PC-3 (cell line): Measurements from ENCODE around the gene PTDSS2. TPM values are rescaled to one million over a fixed set of nuclear protein-coding genes. Genes with fewer than 3 reads are reported as not detected.

Experiments
- ATAC-seq: fragments of 200-7000 bp; cut with Tn5 transposase; 2 replicates; pipeline ENCODE4 v1.9.1; 2020; ENCODE audit warnings: mild to moderate bottlenecking, moderate library complexity
- BruUV-seq: library from RNA; stranded (reverse); fragments of 400-500 nt; replicated peaks from 2 replicates; lab custom pipeline; 2021; lab: Mats Ljungman, UMichigan
- CTCF ChIA-PET: fragments of 300-600 bp; sonication (Branson Sonifier 250); formaldehyde crosslinking; loops from one replicate; lab custom pipeline; 2022; ENCODE audit warnings: antibody characterized with exemption; lab: Charles Lee
- POLR2A ChIA-PET: fragments of 300-600 bp; sonication (Branson Sonifier 250); formaldehyde crosslinking; loops from one replicate; lab custom pipeline; 2022; ENCODE audit warnings: antibody characterized with exemption; ENCODE audit not compliant: unreplicated experiment; lab: Charles Lee
- DNase-seq: peaks from one replicate; pipeline ENCODE4 v3.0.0-alpha.2; 2015
- H2AFZ ChIP-seq: fragments of 300-600 bp; sonication (generic); 2 replicates; pipeline ENCODE4 v1.6.0; 2016; ENCODE audit warnings: antibody characterized with exemption, low read length
- H3F3A ChIP-seq: fragments of 300-600 bp; sonication (generic); one replicate; pipeline ENCODE4 v1.6.0; 2017; ENCODE audit warnings: antibody characterized with exemption, low read length, control low read depth, mild to moderate bottlenecking; ENCODE audit not compliant: unreplicated experiment
- H3K27ac ChIP-seq: fragments of 300-600 bp; sonication (generic); 2 replicates; pipeline ENCODE4 v1.5.1; 2016; ENCODE audit warnings: mild to moderate bottlenecking, low read length
- H3K27me3 ChIP-seq: fragments of 300-600 bp; sonication (generic); 2 replicates; pipeline ENCODE4 v1.6.1; 2016; ENCODE audit warnings: low read length, mixed read lengths
- H3K36me3 ChIP-seq: fragments of 300-600 bp; sonication (generic); 2 replicates; pipeline ENCODE4 v1.6.1; 2016; ENCODE audit warnings: low read depth, mixed run types, low read length, mixed read lengths
- H3K4me1 ChIP-seq: fragments of 300-600 bp; sonication (generic); 2 replicates; pipeline ENCODE4 v1.5.1; 2016; ENCODE audit warnings: low read length; ENCODE audit not compliant: insufficient read depth
- H3K4me2 ChIP-seq: fragments of 300-600 bp; sonication (generic); 2 replicates; pipeline ENCODE4 v1.6.0; 2016; ENCODE audit warnings: low read length
- H3K4me3 ChIP-seq: fragments of 300-600 bp; sonication (generic); 2 replicates; pipeline ENCODE4 v1.5.1; 2016; ENCODE audit warnings: mild to moderate bottlenecking, low read length, mixed read lengths
- H3K79me2 ChIP-seq: fragments of 300-600 bp; sonication (generic); 2 replicates; pipeline ENCODE4 v1.6.1; 2017; ENCODE audit warnings: low read length, mixed read lengths
- H3K9ac ChIP-seq: fragments of 300-600 bp; sonication (generic); 2 replicates; pipeline ENCODE4 v1.6.0; 2016; ENCODE audit warnings: mild to moderate bottlenecking, low read length
- H3K9me2 ChIP-seq: fragments of 300-600 bp; sonication (generic); replicated peaks from 2 replicates; pipeline ENCODE4 v1.6.1; 2016; ENCODE audit warnings: mixed run types, low read length, mixed read lengths
- H3K9me3 ChIP-seq: fragments of 300-600 bp; sonication (generic); 2 replicates; pipeline ENCODE4 v1.6.1; 2016; ENCODE audit warnings: low read length, mixed read lengths
- H4K20me1 ChIP-seq: fragments of 300-600 bp; sonication (generic); 2 replicates; pipeline ENCODE4 v1.6.1; 2016; ENCODE audit warnings: low read length, mixed read lengths
- CTCF ChIP-seq: fragments of 300-600 bp; sonication (generic); conservative IDR thresholded peaks from 2 replicates; pipeline ENCODE4 v1.5.1; 2017; ENCODE audit warnings: antibody characterized with exemption, low read depth, mild to moderate bottlenecking, low read length
- EZH2 ChIP-seq: fragments of 300-600 bp; sonication (generic); IDR thresholded peaks from one replicate; pipeline ENCODE4 v1.6.1; 2017; ENCODE audit warnings: antibody characterized with exemption, mild to moderate bottlenecking, low read length; ENCODE audit not compliant: unreplicated experiment
- EZH2phosphoT487 ChIP-seq: fragments of 300-600 bp; sonication (generic); IDR thresholded peaks from 2 replicates; pipeline ENCODE4 v1.6.1; 2018; ENCODE audit warnings: mild to moderate bottlenecking, antibody characterized with exemption, low read length, borderline replicate concordance
- intact Hi-C: fragments of 100-400 bp; cut with micrococcal nuclease; formaldehyde crosslinking; loops from 2 replicates; pipeline ENCODE4 v1.9.0; 2023
- total RNA-seq: library from RNA; depleted of rRNA; stranded (reverse); fragments of >200 nt; gene quantifications from 2 replicates; pipeline ENCODE4 v1.2.3, GENCODE V29; 2014

The PTDSS2 gene
- total RNA-seq, 1 experiment from 2014 or later, result 53.0 TPM

- no peak overlapping the region for H3K27ac ChIP-seq
- H3F3A ChIP-seq, result no peaks in the 10 kb centered on the region
- no peaks in the 10 kb centered on the region for H3K9me3 ChIP-seq
- DNase-seq, result no peak
- H3K4me2 ChIP-seq, result no peak overlapping the region
- POLR2A ChIA-PET, result no interaction called here
- peaks cover 4% of the 10 kb centered on the region; the same call in 1 of the 2 replicates for H4K20me1 ChIP-seq
- peaks cover 16% of the 10 kb centered on the region for H3K79me2 ChIP-seq
- intact Hi-C loops, result no loop called here
- TF ChIP-seq CTCF, result no peak
- TF ChIP-seq EZH2, result no peak
- no peak for TF ChIP-seq EZH2phosphoT487
- no TSS peak for BruUV-seq
- no peak overlapping the region for H3K9ac ChIP-seq
- no peaks in the 10 kb centered on the region for H3K36me3 ChIP-seq
- H3K9me2 ChIP-seq, result no peaks in the 10 kb centered on the region
- peaks cover 12% of the 10 kb centered on the region for H3K4me1 ChIP-seq
- CTCF ChIA-PET, result no interaction called here
- ATAC-seq, result no peak
- no peak overlapping the region for H2AFZ ChIP-seq
- H3K27me3 ChIP-seq, result no peaks in the 10 kb centered on the region
- no peak overlapping the region for H3K4me3 ChIP-seq
Observed at GRCh38 chr11:532527-532985, 82.5 kb downstream of the PTDSS2 start.

DNA sequence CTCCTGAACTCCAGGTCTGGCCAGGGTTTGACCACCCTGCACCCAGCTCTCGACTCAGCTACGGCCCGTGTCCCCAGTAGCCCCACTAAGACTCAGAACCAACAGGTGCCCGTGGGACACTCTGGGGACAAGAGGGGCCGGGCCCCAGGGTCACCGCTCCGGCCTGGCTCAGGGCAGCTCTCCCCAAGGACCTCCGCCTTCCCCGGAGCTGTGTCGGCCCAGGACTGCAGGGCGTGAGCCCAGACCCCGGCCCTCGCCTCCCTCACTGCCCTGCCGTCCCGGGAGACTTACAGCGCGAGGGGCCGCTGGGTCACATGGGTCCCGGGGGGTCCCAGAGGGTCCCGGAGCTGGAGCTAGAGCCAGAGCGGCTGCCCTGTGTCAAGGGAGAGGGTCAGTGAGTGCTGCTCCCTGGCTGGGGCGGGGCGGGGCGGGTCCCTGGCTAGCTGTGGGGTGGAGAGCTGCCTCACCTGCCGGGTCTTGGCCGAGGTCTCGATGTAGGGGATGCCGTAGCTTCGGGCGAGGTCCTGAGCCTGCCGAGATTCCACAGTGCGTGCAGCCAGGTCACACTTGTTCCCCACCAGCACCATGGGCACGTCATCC, 83.0 kb downstream of the PTDSS2 start:
- Histone ChIP-seq H3K36me3 (no peaks in the 10 kb centered on the region), H3K4me3 (no peak overlapping the region), H2AFZ (no peak overlapping the region), H3K9me3 (no peaks in the 10 kb centered on the region), H3K4me1 (peaks cover 17% of the 10 kb centered on the region), H3F3A (no peaks in the 10 kb centered on the region), H3K4me2 (no peak overlapping the region), H3K27ac (no peak overlapping the region), H3K79me2 (peaks cover 16% of the 10 kb centered on the region), H4K20me1 (peaks cover 4% of the 10 kb centered on the region; the same call in 1 of the 2 replicates), H3K9me2 (no peaks in the 10 kb centered on the region), H3K27me3 (no peaks in the 10 kb centered on the region), H3K9ac (no peak overlapping the region)
- DNase-seq (no peak), ATAC-seq (no peak)
- TF ChIP-seq EZH2 (no peak), EZH2phosphoT487 (no peak), CTCF (no peak)
- intact Hi-C loops, result no loop called here
- CTCF ChIA-PET, result no interaction called here
- BruUV-seq, result no TSS peak
- POLR2A ChIA-PET, result no interaction called here
